NCI-H526 treated with DMSO at 0.1 percent for 48 hours (cell line): ENCODE data around the gene TRIM47.
A peak's percentile ranks its signal among the peaks of the same experiment; 100 is the strongest.

Experiments
- DNase-seq: peaks from one replicate; lab custom pipeline; 2025; lab: John Stamatoyannopoulos, UW

The TRIM47 gene

DNA sequence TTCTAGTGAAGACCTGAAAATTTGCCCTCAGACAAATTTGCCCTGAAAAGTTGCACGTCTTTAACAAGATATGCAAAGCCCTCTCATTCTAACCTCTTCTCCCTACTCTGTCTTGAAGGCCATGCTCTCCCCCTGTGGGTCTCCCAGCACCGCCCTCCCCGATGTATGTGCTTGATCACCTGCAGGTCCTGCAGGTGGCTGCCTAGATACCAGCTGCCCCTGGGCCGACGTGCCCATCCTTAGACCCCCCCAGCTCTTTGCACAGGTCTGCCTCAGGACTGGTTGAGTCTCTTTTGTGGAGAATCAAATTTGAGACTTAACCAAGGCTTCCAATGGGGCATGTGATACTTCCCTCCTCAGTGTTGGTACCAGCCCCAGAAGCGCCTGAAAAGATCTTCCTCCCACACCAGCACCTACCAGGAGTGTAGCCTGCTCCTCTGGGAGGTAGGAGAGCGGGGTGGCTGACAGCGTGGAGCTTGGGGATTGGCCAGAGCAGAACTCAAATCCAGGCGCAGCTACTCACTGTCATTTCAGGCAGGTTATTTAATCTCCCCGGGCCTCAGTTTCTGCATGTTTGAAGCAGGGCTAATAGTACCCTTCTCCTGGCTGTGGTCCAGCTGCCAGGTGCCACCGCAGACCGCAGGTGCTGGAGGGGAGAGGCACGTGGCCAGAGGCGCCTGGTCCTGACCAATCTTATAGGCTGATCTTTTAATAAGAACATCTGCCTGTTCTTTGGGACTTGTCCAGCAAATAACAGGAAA is 30.9 kb upstream of the TRIM47 start:
- peak; percentile 18 for DNase-seq

DNA sequence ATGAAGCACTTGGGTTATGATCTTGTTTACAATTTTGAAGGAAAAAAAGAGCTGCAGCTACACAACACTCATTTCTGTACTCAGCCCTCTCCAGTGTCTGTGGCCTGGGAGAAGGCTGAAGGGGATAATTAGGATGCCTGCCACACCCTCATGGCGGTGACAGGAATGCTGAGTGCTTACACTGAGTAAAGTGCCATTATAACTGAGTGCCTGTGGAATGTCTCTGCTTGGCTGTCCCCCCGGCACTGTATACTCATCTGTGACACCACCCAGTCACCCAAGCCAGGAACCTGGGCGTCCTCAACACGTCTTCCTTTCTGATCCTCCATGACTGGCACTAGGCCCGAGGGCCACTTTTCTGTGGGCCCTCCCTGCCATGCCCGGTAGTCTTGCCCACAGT is 29.8 kb upstream of the TRIM47 start:
- no peak for DNase-seq

DNA sequence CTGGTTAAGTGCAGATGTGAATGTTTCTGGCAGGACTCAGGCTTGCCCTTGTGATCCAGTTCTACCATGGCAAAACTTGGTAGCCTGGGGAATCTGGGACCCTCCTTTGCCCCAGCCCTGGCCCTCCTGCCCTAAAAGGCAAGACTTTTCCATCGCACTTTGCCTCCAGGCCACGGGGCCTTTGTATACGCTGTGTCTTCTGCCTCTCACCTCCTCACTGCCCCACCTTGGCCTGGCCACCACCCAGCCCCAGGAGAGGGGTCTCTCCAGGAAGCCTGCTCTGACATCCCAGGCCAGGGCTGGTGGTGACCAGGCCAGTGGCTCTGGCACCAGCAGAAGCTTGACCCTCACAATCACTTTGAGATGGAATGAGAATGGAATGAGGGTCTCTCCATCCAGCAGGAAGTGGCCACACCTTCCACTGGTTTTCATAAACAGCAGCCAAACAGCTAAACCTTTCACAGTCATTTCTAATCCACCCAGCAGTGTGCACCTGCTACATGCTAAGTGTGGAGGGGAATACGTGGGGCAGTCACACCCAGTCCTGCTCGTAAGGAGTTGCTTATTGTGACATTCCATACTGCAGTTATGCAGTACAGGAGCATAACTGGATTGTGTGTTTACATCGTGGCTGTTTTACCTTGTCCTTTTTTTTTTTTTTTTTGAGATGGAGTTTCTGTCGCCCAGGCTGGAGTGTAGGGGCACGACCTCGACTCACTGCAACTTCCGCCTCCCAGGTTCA is 27.9 kb upstream of the TRIM47 start:
- no peak for DNase-seq

DNA sequence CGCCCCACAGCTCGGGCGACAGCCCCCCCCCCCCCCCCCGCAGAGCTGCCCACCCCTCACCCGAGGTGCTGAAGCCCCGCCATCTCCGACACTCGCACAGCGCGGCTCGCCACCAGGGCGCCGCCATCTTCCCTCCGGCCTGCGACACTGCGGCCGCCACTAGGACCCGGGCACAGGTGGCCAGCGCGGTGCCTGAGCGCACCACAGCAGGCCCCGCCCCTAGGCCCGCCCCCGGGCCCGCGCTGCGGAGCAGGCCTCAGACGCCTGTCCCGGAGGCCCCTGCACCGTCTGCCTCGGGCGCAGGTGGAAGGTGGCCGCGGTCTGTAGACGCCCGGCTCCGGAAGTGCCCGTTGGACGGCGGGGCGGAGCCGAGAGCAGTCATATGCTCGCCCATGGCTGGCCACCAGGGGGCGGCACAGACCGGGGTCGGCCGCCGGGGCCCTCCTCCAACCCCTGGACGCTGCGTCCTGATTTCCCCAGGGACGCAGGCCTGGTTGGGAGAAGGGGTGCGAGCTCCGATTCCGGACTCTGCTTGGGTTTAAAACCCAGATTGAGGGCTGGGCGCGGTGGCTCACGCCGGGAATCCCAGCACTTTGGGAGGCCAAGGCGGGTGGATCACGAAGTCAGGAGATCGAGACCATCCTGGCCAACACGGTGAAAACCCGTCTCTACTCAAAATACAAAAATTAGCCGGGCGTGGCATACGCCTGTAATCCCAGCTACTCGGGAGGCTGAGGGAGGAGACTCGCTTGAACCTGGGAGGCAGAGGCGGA is 26.6 kb upstream of the TRIM47 start, which contains the start of gene MRPL38:
Gene MRPL38 (minus strand): TSS at position 136 of the 773 bp plus-strand sequence. CDS start 9 bp downstream, at position 127.
- peak; percentile 90 for DNase-seq

DNA sequence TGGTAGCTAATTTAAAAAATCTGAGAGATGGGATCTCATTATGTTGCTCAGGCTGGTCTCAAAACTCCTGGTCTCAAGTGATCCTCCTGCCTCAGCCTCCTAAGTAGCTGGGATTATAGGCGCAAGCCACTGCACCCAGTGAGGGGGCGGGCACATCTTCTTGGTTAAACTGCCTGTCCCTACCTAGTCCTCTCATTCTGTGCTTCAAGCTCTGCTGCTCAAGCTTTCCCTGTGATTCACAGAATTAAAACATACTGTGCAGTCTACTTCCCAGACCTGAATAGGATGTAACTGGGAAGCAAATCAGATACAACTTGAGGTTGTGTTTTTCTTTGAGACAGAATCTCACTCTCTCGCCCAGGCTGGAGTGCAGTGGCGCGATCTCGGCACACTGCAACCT is 24.0 kb upstream of the TRIM47 start:
- DNase-seq: no peak

DNA sequence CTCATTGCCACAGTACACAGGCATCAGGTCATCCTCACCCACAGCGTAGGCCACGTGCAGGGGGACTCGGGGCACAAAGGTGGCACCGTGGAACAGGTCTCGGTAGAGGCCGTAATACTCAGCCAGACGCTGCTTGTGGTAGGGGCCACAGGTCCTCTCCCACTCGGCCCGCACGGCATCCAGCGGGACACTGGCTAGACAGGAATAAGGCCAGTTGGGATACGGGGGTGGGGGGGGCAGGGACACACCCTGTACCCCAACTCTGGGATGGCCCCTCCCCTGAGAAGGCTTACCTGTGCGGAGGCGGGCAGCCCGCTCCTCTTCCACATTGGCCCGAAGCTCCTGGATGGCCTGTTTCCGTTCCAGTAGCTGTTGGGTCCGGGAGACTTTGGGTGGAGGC is 23.3 kb upstream of the TRIM47 start:
- no peak for DNase-seq

DNA sequence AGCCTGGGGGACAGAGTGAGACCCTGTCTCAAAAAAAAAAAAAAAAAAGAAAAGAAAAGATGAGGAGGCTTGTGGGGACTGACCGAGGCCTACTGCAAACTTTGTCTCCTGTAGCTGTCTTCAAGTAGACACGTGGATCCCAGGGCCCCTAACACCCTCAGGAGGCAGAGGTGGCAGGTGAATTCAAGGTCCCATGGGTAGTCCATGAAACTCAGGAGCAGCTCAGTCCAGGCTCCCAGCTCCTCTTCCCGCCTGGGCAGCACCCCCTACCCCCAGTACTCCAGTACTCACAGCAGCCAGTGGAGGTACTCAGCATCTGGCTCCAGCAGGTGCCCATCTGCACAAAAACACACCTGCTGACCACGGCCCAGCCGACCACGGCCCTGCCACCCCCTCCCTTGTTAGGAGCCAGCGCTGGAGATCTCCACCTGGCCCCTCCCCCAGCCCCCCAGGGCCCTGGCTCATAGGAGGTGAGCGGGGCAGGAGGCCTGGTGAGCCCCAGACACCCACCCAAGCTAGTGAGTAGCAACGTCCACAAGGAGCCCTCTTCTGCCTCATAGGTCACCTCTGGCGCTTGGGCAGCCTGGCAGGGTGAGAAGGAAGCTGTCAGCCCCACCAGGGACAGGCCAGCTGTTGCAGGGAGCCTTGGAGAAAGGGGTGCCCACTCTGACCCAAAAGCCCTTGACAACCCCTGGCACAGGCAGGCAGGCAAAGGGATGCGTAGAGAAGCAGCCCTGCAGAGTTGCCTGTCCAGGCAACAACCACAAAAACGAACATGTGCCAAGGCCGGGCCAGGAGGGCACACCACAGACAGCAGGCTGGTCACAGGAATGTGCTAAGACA is 22.5 kb upstream of the TRIM47 start:
- DNase-seq: no peak

DNA sequence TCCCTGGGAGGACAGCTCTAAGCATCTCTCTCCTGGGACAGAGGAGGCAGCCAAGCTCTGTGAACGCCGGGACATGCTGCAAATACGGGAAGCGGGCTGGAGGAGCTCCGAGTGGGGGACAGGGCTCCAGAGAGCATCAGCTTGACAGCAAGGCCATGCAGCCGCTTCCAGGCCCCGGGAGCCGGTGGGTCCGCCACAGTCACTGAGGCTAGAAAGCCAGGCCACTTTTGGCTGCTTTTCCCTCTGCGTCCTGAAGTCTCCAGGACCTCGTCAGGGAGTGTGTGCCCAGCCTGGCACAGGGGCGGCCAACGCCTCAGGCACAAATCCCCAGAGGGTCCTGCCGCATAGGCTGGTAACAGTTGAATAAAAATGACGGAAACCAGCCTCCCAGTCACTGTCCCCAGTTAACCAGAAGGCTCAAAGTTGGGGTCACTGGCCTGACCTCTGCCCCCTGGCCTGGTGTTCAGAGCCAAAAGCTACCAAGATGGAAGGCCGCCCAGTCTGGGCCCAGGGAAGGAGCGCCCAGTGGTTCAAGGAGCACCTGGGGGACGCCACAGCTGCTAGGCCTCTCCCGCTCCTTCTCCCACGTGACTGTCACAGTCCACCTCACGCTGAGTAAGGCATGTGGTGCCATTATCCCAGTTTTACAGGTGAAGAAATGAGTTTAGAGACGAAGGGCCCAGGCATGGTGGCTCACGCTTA is 21.5 kb upstream of the TRIM47 start:
- DNase-seq: no peak

DNA sequence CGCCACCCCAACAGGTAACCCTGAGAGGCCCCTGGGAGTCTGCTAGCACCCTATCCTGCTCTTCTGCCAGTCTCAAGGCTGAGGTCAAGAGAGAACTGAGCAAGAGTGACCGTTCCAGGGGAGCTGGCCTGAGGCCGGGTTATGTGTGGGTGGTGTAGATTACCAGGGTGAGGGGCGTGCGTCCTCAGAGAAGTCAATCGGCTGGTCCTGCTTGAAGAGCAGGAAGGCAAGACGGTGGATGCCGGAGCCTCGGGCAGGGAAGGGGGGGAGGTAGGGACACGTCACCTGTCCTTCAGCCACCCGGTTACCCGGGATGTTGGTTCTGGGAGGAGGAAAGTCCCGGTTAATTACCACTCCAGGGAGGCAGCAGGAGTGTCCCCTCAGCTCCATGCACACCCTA is 21.0 kb upstream of the TRIM47 start:
- no peak for DNase-seq

DNA sequence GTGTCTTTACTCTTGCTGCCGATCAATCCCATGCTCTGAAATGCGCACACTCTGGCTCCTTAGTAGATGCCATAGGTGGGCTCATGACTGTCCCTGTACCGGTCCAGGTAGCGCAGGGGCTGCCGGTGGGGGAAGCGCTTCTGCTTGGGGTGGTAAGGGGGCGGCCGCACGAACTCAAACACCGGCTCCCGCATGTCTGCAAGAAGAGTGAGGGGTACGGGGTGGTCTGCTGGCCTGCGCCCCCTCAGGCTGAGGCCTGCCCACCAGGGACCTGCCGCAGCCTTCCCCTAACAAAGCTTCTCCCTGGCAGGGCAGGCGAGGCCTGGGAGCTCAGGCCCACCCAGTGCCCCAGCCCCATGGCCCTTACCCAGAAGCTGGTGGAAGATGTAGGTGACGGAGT is 20.4 kb upstream of the TRIM47 start:
- DNase-seq: no peak

DNA sequence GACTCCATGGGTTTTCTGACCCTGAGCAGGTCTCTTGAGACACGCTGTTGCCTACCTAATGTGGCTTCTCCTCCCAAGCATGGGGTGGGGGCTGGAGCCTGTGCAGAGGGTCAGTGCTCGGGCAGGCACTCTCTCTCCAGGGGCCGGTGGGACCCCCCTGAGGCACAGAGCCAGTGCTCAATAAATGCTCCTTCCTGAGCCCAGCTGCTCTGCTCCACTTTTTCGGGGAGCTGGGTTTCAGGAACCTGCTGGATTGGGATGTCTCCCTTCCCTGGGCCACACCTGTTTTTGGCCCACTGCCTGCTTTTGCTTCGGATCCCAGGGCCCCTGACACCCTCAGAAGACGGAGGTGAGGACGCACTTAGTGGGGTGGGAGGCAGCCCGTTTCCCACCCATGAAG is 19.7 kb upstream of the TRIM47 start:
- DNase-seq: no peak

DNA sequence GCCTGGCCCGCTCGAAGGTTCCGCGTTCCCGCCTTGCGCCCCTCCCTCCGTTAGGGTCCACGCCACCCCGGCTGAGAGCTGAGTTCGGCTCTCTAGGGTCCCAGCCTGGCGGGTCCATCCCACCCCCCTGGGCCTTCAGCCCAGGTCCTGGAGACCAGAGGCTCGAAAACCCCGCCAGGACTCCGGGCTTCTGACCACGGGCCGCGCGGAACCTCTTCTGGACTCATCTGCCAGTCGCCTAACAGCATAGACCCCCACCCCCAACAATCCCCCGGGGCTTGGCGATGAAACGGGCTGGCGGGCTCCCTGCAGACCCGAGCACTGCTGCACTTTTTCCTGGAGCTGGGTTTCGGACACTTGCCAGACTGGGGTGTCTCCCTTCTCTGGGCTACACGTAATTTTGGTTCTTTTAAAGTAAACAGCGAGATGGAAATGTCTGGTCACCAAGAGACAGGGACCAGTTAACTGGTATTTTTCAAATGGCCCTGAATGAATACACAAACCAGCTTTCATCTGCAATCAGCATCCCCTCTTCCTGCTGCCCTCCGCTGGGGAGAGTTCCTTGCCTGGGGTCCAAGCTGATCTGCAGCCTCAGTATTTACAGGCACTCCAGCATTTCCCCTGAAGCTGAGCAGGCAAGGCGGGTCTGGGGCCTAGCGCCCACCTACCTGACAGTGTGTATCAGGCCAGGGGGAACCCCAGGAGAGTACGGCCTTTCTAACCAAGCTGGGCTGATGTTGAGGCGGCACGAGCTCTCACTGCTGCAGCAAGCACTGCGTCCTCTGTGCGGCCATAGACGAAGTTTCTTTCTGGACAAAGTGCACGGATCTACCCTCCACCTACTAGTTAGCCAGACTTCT is 19.0 kb upstream of the TRIM47 start:
- DNase-seq: no peak

DNA sequence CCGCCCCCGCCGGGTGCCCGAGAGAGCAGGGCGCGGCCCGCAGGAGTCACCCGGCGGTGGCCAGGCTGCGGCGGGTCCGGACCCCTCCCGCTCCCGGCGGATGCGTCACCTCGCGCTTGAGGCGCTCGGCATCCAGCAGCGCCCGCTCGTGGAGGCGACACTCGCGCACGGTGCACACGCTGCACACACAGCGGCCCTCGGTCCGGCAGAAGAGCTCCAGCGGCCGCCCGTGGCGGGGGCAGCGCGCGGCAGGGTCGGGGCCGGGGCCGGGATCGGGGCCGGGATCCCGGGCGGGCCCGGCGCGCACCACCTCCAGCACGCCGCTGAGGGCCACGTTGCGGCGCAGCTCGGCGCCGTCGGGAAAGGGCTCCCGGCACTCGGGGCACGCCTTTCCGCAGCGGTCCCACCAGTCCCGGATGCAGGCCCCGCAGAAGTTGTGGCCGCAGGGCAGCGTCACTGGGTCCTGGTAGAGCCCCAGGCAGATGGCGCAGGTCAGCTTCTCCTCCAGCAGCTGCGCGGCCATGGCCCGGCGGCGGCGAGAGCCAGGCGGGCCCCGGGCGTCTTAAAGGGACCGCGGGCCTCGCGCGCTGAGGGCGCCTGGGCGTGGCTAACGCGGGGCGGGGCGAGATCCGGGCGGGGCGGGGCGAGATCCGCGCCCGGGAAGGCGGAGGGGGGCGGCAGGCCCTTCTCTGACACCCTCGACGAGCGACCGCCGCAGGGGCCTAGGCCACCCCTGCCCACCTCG is 18.2 kb upstream of the TRIM47 start, which contains the start of gene TRIM65:
Gene TRIM65 (minus strand): TSS at position 537 of the 745 bp plus-strand sequence. CDS start 14 bp downstream, at position 523.
- peak; percentile 44 for DNase-seq

DNA sequence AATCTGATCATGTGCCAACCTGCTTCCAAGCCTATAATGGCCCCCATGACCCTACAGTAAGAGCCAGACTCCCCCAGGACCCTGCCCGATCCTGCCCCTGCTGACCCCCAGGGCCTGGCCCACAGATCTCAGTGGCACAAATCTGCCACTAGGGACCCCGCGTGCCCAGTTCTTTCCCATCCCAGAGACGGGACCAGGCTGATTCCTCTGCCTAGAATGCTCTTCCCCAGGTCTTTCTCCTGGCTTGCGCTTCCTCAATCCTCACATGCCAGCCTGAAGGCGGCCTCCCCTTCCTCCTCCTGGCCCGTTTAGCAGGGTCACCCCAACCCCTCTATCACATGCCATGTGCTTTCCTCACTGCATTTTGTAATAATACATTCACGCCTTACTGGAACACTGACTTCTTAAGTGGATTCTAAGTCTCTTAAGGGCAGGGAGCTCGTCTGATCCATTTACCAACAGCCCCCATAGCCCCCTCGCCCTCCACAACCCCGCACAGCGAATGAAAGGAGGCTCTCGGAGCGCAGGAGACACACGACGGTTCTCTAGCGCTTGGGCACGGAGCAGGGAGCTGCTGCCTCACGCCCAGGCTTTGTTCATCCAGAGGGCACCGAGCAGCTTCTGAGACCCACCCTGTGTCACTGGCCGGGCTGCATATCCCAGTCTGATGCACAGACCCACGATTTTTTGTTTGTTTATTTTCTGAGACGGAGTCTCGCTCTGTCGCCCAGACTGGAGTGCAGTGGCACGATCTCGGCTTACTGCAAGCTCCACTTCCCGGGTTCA is 17.2 kb upstream of the TRIM47 start:
- no peak for DNase-seq

DNA sequence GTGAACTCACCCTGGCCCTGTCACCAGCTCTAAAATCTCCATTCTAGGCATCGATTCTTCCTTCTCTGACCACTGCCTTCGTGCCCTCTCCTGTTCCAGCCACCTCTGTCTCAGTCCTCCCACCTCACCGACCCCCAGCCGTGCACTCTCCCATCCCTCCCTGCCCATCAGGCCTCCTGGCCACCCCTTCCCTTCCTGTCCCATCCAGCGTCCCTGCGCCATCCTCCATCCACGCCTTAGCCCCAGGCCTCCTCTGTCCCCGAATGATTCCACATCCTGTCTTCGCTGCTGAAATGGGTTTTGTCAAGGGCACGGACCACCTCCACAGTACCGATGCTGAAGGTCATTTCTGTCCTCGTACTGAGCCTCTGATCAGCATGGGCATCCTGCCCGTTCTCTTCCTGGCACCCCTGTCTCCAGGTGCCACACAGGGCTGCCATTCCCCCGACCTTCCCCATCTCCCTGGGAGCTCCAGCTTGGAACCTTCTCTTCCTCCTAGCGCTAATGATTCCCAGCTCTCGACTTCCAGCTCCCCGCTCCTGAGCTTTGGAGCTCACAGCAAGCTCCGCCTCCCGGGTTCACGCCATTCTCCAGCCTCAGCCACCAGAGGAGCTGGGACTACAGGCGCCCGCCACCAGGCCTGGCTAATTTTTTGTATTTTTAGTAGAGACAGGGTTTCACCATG is 15.8 kb upstream of the TRIM47 start:
- no peak for DNase-seq

DNA sequence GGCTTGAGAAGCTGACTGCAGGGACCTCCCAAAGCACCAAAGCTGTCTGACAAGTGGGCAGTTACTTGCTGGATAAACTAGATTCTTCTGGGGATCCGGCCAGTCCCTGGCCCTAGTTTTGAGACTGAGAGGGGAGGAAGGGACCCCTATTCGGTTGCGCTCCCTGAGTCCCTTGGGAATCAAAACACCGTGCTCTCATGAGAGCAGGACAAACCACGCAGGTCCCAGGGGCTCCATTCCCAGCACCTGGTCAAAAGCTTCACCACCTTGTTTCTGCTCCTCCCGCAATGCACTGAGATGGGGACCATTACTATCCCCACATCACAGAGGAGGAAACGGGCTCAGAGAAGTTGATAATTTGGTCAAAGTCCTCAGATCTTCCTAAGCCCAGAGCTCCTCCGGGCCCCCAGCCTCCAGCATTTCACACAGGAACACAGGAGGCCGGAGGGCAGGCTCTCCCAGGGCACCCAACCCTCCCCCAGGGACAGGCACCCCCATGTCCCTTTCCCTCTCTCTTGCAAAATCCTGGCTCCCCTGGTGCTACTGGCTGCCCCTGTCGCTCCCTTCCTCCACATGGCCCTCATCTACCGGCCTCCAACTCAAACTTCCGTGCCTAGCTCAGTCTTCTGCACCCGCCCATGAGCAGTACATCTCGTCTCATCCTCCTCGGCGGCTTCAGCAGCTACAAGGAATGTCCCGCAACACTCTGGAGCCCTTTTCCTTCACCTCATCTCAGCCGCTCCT is 15.1 kb upstream of the TRIM47 start:
- no peak for DNase-seq

DNA sequence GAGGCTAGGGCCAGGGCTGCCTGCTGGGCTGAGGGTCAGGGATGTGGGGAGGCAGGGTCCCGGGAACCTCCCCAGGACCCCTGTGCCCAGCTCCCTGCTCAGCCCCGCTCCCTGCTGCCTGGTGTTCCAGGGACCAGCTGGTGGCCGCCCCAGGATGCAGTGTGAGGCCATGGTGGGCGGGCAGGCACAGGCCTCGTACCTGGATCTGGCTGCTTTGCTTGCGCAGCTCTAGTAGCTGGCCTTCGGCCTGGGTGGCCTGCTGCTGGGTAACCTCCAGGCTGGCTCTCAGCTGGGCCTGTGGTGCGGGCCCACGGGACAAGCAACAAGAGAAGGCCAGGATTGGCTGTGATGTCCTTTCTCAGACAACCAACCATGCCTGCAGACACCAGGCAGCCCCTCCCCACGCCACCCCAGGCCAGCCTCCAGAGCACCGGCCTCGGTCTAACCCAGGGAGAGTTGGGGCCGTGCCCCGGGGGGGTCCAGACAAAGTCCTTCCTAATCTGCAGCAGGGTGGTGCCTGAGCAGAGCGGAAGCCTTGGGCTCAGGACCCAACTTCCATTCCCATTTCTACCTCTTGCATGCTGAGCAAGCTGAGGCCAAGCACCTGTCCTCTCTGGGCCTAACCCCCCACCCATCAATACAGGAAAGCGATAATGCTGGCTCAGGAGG is 14.3 kb upstream of the TRIM47 start:
- no peak for DNase-seq
